Peyer's patch (tissue), 4 donors: Measurements from ENCODE around the gene SFXN2.
A peak's percentile ranks its signal among the peaks of the same experiment; 100 is the strongest.

ENCODE experiments used
- CTCF ChIP-seq, 6 experiments: fragments of 450-650 bp in 4 of 6; fragments of 200-600 bp in 2 of 6; sonication (generic) in 1 of 6; IDR thresholded peaks; one replicate each; pipeline ENCODE4 v1.5.1; 2017 to 2019; ENCODE audit warnings: antibody characterized with exemption in 6 of 6, mild to moderate bottlenecking in 3 of 6, moderate library complexity in 1 of 6
- POLR2A ChIP-seq, 2 donors: fragments of 450-650 bp; IDR thresholded peaks; one replicate each; pipeline ENCODE4 v1.5.1; 2017; ENCODE audit warnings: antibody characterized with exemption in 2 of 2, mild to moderate bottlenecking in 2 of 2, moderate library complexity in 2 of 2

- TF ChIP-seq CTCF (IDR thresholded peaks at IDR 0.05) (no peak), POLR2A (IDR thresholded peaks at IDR 0.05) (peak in 1 of 2 donors; percentile 26)
Observed at GRCh38 chr10:102775935-102776669, 61.7 kb downstream of the SFXN2 start.
